Chondrocyte (in vitro differentiated cells): ENCODE data around the gene GBX2. TPM values are rescaled to one million over a fixed set of nuclear protein-coding genes. Genes with fewer than 3 reads are reported as not detected.

Source experiments
- DNase-seq: peaks from one replicate; pipeline ENCODE4 v3.0.0; 2021; ENCODE audit warnings: mixed read lengths, low spot score
- H3K27ac Mint-ChIP-seq: one replicate; pipeline ENCODE4 v1.8.0; 2021; ENCODE audit warnings: mild to moderate bottlenecking, moderate library complexity, mixed read lengths; ENCODE audit not compliant: unreplicated experiment
- H3K27me3 Mint-ChIP-seq: 2 replicates; pipeline ENCODE4 v1.8.0; 2021; ENCODE audit warnings: low read depth, mixed read lengths
- H3K36me3 Mint-ChIP-seq: 2 replicates; pipeline ENCODE4 v1.8.0; 2021; ENCODE audit warnings: low read depth, mixed read lengths
- H3K4me1 Mint-ChIP-seq: 2 replicates; pipeline ENCODE4 v1.8.0; 2021; ENCODE audit warnings: low read depth, mild to moderate bottlenecking, mixed read lengths
- H3K4me3 Mint-ChIP-seq: one replicate; pipeline ENCODE4 v1.8.0; 2021; ENCODE audit warnings: mild to moderate bottlenecking, moderate library complexity, mixed read lengths; ENCODE audit not compliant: unreplicated experiment
- H3K9me3 Mint-ChIP-seq: 2 replicates; pipeline ENCODE4 v1.8.0; 2021; ENCODE audit warnings: low read depth, mixed read lengths
- CTCF ChIP-seq: fragments of 200-600 bp; sonication (generic); IDR thresholded peaks from 2 replicates; pipeline ENCODE4 v1.5.0; 2021; ENCODE audit warnings: antibody characterized with exemption, mild to moderate bottlenecking, moderate library complexity
- total RNA-seq: library from RNA; stranded (reverse); gene quantifications from 3 replicates; pipeline ENCODE4 v1.2.1, GENCODE V29; 2021

Gene GBX2
- total RNA-seq, 1 donor from 2014 or later, result 16.7 TPM

GRCh38 chr2:236129935-236130334 lies 38.3 kb downstream of the GBX2 start:
- Mint-ChIP-seq H3K4me1 (no peaks in the 10 kb centered on the region), H3K9me3 (no peaks in the 10 kb centered on the region)

GRCh38 chr2:236128321-236128720 lies 39.9 kb downstream of the GBX2 start:
- H3K27ac Mint-ChIP-seq, result no peak overlapping the region
- DNase-seq, result no peak
- H3K4me1 Mint-ChIP-seq, result no peaks in the 10 kb centered on the region
- H3K4me3 Mint-ChIP-seq, result no peak overlapping the region
- no peaks in the 10 kb centered on the region for H3K27me3 Mint-ChIP-seq
- TF ChIP-seq CTCF, result no peak
- H3K36me3 Mint-ChIP-seq, result peaks cover 9% of the 10 kb centered on the region
- H3K9me3 Mint-ChIP-seq, result no peaks in the 10 kb centered on the region

More at GRCh38 chr2:236129935-236130334, 38.3 kb downstream of the GBX2 start:
- no peak overlapping the region for H3K4me3 Mint-ChIP-seq
- no peak overlapping the region for H3K27ac Mint-ChIP-seq
- no peaks in the 10 kb centered on the region for H3K27me3 Mint-ChIP-seq
- DNase-seq, result no peak
- H3K36me3 Mint-ChIP-seq, result peaks cover 5% of the 10 kb centered on the region
- TF ChIP-seq CTCF, result no peak

GRCh38 chr2:236127010-236127409 lies 41.2 kb downstream of the GBX2 start:
- Mint-ChIP-seq H3K27ac (no peak overlapping the region), H3K9me3 (no peaks in the 10 kb centered on the region), H3K4me3 (no peak overlapping the region), H3K27me3 (no peaks in the 10 kb centered on the region), H3K4me1 (no peaks in the 10 kb centered on the region), H3K36me3 (peaks cover 7% of the 10 kb centered on the region)
- TF ChIP-seq CTCF, result no peak
- no peak for DNase-seq

- Mint-ChIP-seq H3K36me3 (peaks cover 7% of the 10 kb centered on the region), H3K4me1 (no peaks in the 10 kb centered on the region), H3K27ac (no peak overlapping the region), H3K4me3 (no peak overlapping the region), H3K27me3 (no peaks in the 10 kb centered on the region), H3K9me3 (no peaks in the 10 kb centered on the region)
- TF ChIP-seq CTCF, result no peak
- no peak for DNase-seq
Observed at GRCh38 chr2:236125541-236125940, 42.6 kb downstream of the GBX2 start.

GRCh38 chr2:236124182-236124893 lies 43.8 kb downstream of the GBX2 start:
- no peak overlapping the region for H3K27ac Mint-ChIP-seq
- no peaks in the 10 kb centered on the region for H3K27me3 Mint-ChIP-seq
- no peaks in the 10 kb centered on the region for H3K9me3 Mint-ChIP-seq
- peaks cover 7% of the 10 kb centered on the region for H3K36me3 Mint-ChIP-seq
- H3K4me1 Mint-ChIP-seq, result no peaks in the 10 kb centered on the region
- DNase-seq, result no peak
- no peak overlapping the region for H3K4me3 Mint-ChIP-seq
- TF ChIP-seq CTCF, result no peak
